Fibroblast of skin of left quadriceps (primary cell): ENCODE measurements around the gene SIN3B.
"Not testable (repeated sequence)": the region's sequence is repeated elsewhere in the genome, so short reads cannot be mapped to it uniquely, and the experiment has no call there.

ENCODE experiments used
- DNase-seq, 2 experiments: peaks; one replicate each; pipeline ENCODE4 v3.0.0-alpha.2; 2013; ENCODE audit warnings: low read depth in 2 of 2

SIN3B gene

GRCh38 chr19:16868423-16869130, 39.4 kb downstream of the SIN3B start:
- no peak for DNase-seq

DNA sequence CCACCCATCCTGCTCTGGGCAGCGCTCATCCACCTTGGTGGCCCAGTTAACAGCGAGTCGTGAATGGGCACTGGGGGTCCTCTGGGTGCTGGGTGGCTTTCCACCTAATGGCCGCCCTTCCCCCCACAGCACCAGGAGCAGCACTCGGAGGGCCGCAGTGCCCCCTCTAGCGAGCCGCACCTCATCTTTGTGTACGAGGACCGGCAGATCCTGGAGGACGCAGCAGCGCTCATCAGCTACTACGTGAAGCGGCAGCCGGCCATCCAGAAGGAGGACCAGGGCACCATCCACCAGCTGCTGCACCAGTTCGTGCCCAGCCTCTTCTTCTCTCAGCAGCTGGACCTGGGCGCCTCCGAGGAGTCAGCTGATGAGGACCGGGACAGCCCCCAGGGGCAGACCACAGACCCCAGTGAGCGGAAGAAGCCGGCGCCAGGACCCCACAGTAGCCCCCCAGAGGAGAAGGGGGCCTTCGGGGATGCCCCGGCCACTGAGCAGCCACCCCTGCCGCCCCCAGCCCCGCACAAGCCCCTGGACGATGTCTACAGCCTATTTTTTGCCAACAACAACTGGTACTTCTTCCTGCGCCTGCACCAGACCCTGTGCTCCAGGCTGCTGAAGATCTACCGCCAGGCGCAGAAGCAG, 40.3 kb downstream of the SIN3B start:
- no peak for DNase-seq

DNA sequence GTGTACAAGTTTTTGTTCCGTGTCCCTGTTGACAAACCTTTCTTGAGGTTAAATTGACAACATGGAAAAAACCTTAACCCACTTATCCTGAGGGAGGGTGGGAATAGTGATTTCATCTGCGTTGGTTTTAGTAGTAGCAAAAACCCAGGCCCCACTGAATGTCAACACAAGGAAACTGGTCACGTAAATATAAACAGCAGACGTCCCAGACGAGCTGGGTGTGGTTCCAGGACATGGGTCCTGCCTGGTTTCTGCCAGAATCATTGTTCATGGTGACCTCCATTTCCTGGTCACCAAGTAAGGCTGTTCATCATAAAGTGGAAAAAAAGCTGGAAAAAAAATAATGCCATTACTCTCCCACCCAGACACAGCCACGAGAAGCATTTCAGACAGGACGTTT, 42.7 kb downstream of the SIN3B start:
- DNase-seq: no peak

- no peak for DNase-seq
Observed at GRCh38 chr19:16872728-16873127, 43.5 kb downstream of the SIN3B start.

GRCh38 chr19:16873594-16873993, 44.4 kb downstream of the SIN3B start:
- no peak for DNase-seq

DNA sequence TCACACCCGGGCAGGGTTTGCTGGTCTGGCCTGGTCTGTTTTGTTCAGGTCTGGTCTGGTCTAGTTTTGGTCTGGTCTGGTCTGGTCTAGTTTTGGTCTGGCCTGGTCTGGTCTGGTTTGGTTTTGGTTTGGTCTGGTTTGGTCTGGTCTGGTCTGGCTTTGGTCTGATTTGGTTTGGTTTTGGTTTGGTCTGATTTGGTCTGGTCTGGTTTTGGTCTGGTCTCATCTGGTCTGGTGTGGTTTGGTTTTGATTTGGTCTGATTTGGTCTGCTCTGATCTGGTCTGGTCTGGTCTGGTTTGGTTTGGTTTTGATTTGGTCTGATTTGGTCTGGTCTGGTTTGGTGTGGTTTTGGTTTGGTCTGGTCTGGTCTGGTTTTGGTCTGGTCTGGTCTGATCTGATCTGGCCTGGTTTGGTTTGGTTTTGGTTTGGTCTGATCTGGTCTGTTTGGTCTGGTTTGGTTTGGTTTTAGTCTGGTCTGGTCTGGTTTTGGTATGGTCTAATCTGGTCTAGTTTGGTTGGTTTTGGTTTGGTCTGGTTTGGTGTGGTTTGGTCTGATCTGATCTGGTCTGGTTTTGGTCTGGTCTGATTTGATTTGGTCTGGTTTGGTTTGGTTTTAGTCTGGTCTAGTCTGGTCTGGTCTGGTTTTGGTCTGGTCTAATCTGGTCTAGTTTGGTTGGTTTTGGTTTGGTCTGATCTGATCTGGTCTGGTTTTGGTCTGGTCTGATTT, 45.2 kb downstream of the SIN3B start:
- no peak for DNase-seq

DNA sequence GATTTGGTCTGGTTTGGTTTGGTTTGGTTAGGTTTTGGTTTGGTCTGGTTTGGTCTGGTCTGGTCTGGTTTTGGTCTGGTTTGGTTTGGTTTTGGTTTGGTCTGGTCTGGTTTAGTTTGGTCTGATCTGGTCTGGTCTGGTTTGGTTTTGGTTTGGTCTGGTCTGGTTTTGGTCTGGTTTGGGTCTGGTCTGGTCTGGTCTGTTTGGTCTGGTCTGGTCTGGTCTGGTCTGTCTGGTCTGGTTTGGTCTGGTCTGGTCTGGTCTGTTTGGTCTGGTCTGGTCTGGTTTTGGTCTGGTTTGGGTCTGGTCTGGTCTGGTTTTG, 45.7 kb downstream of the SIN3B start:
- not testable (repeated sequence) for DNase-seq

DNA sequence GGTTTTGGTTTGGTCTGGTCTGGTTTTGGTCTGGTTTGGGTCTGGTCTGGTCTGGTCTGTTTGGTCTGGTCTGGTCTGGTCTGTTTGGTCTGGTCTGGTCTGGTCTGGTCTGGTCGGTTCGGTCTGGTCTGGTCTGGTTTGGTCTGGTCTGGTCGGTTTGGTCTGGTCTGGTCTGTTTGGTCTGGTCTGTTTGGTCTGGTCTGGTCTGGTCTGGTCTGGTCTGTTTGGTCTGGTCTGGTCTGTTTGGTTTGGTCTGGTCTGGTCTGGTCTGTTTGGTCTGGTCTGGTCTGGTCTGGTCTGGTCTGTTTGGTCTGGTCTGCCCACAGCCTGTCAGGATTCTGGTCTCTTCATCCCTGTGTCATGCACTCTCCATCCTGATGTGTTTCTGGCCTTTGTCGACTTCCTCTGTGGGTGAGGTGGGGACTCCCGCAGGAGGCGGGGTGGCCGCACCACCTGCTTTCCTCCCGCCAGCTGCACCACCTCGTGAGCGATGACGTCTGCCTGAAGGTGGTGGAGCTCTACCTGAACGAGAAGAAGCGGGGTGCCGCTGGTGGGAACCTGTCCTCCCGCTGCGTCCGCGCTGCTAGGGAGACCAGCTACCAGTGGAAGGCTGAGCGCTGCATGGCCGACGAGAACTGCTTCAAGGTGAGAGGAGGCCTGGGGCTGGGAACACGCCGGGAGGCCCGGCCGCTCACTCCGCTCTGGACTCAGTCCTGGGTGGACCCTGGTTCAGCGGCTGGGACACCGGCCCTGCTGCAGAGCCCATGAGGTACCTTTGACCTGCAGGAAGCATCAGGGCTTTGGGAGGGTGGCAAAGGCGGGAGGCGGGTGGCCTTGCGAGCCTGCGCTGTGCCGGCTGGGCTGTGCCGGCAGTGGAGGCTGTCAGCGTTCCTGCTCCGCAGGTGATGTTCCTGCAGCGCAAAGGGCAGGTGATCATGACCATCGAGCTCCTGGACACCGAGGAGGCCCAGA, 46.7 kb downstream of the SIN3B start:
- no peak for DNase-seq

- DNase-seq: no peak
Observed at GRCh38 chr19:16876904-16877361, 47.7 kb downstream of the SIN3B start.

GRCh38 chr19:16877581-16877980, 48.4 kb downstream of the SIN3B start:
- no peak for DNase-seq

DNA sequence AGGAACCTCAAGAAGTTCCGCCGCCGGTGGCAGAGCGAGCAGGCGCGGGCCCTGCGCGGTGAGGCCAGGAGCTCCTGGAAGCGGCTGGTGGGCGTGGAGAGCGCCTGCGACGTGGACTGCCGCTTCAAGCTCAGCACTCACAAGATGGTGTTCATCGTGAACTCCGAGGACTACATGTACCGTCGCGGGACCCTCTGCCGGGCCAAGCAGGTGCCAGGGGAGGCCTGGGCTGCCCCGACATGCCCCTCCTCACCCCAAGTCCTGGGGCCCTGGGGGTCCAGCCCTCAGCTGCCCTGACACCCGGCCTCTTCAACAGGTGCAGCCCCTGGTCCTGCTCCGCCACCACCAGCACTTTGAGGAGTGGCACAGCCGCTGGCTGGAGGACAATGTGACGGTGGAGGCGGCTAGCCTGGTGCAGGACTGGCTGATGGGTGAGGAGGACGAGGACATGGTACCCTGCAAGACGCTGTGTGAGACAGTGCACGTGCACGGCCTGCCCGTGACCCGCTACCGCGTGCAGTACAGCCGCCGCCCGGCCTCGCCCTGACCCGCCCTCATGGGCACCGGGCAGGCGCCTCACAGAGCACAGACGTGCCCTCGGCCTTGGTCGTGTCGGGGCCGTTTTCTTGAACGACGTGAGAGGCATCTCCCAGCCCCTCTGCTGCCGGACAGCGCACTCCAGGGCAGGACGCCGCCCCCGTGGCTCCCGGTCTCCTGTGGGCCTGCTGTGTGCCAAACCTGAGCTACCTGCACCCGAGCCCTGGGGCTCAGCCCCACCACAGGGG, 49.2 kb downstream of the SIN3B start:
- DNase-seq: no peak

DNA sequence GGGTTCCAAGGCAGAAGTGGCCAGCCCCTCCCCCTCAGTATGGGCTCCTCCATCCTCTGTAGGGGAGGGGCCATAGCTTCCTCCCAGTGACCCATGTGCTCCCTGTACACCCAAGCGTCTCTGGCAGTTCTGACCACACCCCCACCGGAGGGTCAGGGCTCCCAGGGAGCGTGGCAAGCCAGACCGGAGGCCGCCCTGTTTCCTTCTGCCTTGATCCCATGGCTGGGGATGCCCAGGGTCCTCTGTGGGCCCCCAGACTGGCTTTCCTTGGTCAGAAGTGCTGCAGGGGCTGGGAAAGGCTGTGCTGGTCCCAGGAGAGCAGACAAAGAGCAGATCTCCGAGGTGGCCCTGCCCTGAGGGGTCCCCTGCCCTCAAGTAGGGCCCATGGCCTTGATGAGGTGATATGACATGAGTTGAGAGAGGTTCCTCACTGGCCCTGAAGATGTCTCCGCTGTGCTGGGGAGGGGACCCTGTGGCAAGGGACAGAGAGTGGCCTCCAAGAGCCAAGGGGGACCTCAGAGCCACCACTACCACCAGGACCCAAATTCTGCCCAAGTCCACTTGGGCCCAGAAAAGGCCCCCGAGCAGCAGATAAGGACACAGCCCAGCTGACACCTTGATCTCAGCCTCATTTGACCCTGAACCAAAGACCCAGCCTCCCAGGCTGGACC, 51.8 kb downstream of the SIN3B start:
- no peak for DNase-seq

DNA sequence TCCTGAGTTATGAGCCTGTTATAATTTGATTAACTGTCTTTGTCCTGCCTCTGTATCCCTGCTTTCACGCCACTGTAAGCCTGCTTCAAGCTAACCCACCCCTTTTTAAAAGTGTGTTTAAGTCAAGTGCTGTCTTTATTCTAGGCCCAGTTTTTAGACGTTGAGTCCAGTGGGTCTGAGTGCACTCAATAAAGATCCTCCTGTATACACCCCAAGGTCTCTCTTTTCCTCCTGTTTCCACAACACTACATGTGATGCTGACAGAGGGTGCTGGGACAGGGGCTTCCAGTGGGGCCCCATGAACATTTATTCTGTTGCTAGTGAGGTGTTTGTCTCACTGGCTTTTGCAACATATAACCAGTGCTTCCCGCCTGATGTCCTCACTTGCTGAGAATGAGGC, 52.9 kb downstream of the SIN3B start:
- DNase-seq: no peak

DNA sequence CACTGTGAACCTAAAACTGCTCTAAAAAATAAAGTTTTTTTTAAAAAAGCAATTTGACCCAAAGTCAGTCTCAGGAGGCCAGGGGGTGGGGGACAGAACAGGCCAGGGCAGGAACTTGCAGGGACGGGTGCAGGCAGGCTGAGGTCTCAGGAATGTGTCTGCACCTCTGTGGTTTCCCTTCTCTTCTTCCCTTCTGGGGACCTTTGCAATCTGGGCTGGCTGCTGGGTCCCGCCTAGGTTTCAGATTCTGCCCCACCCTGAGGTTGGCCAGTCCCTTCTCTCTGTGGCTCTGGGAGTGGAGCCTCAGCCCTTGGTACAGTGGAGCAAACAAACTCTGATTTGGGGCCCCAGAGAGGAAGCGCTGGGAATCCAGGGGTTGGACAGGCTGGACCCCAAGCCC, 54.3 kb downstream of the SIN3B start:
- no peak for DNase-seq

- no peak for DNase-seq
Observed at GRCh38 chr19:16885166-16885565, 56.0 kb downstream of the SIN3B start.

DNA sequence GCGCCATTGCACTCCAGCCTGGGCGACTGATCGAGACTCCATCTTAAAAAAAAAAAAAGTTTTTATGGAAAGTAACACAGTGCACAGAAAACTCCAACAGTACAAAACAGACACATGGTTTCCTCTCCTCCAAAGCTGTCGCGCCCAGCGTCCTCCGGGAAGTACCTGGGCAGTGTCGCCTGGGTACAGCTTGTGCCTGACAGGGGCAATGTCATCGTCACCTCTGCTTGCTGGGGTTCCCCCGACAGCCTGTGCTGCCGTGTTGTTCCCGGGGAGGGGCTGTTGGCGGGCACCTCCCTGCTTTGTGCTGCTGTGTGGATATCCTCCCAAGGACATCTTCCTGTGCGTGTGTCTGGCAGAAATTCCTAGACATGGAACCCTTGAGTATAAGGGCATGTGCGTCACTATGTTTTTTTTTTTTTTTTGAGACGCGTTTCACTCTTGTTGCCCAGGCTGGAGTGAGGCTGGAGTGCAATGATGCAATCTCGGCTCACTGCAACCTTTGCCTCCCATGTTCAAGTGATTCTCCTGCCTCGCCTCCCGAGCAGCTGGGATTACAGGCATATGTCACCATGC, 57.2 kb downstream of the SIN3B start:
- no peak for DNase-seq

DNA sequence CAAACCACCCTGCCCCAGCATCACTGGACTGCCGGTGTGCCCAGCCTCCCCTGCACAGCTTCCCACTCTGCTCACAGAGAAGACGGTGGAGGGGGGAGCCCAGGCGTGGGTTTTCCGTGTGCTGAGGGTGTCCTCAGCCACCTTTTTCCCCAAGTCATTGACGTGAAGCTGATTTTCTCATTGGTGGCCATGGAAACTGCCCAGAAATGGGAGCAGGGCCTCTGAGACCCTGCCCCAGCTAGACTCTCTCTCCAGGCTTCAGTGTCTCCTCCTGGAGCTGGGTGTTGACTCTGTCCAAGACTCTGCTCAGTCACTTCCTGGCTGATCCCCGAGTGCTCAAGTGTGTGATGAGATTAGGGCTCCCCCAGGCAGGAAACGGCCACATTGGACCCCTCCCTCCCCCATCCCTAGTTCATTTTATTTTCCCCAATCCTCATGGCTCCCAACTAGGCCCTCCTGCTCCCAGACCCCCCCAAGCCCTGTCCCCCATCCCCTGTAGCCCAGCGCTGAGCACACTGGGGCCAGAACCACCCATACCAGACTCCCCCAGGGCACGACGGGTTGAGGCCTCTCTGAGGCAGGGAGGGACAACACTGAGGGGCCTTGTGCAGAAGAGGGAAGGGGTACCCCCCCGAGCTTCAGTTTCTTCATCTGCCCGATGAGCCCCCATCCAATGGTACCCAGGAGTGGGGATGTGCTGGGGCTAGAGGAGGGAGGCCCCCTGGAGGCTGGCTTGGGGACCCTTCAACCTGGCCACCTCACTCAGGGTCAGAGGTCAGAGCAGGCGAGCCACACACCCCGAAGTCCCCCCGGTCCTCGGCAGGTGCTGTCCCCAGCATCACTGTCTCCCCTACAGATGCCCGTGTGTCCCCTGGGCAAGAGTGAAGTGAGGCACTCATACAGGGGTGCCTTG, 58.4 kb downstream of the SIN3B start:
- no peak for DNase-seq

GRCh38 chr19:16888629-16889365, 59.6 kb downstream of the SIN3B start, which contains the start of gene F2RL3:
Gene F2RL3, plus strand, starts transcription at chr19:16888999. Its CDS starts 191 bp downstream, at chr19:16889190.
- no peak for DNase-seq
